Measurements from ENCODE around the gene DAP3.

- TF ChIP-seq POLR2A (IDR thresholded peaks at IDR 0.05; ENCODE audit: low read length) (no peak), GATA1 (IDR thresholded peaks at IDR 0.05; ENCODE audit: low read depth, low read length) (no peak)
Observed at GRCh38 chr1:155669233-155670162, 19.4 kb upstream of the DAP3 start.

Measured in erythroblast (primary cell).